AG08395 (cell line): ENCODE measurements around the gene ZMYND10.

Experiments
- DNase-seq: peaks from one replicate; pipeline ENCODE4 v3.0.0; 2012; ENCODE audit warnings: mixed read lengths, low spot score

Gene ZMYND10

DNA sequence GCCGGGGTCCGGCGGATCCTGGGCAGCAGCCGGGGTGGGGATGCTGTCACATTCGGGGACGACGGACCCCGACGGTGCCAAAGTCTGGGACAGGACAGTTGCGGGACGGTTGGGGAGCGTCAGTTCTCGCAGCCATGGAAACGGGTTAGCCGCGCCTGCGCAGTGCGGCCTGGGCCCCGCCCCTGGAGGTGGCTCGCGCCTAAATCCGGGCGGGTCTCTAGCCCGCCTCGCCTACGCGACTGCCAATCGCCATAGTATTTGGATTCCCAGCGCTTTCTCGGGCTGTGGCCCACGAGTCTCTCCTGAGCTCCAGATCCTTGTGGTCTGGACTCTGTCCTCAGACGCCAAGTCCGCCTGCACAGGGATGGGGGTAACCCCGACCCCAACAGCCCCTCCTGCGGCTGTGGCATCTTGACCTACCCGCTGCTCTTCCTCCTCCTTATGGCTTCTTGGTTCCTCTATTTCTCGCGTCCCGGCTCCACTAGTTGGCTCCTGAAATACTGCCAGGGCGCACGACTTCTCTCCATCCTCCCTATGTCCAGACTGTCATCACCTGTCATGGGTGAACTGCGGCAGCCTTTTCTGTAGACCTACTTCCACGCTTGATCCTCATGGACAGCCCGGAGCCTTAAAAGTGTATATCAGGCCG lies at the start of gene ZMYND10:
ZMYND10 (minus strand) TSS at position 147 of the 649 bp plus-strand sequence. CDS start 153 bp downstream, outside the sequence.
- peak; percentile 94 for DNase-seq

GRCh38 chr3:50393061-50393460 lies 47.5 kb upstream of the ZMYND10 start:
- no peak for DNase-seq

DNA sequence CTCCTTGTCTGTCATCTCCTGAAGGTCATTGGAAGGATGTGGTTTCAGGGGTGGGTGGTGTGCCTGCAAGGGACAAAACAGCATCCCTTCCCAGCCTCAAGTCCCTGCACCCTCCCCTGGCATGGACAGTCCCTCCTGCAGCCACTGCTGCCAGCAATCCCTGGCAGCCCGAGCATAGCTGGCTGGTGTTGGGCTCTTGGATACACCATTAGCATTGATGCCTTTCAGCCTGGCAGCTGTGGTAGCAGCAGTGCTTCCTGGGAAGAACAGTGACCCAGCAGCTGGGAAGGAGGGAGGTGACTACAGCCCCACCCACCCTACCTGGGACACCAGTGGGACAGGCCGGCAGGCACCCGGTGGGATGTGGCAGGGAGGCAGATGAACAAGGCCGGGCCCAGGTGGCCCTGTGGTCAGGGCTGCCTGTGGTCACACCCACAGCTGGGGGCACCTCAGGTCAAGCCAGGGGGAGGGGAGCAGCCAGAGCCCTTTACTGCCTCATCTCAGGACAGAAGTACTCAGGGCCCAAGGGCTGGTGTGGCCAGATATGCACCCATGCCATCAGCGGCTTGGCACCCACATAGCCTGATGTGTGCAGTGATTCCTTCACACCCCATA lies 46.7 kb upstream of the ZMYND10 start:
- no peak for DNase-seq

- DNase-seq, result no peak
These were observed 45.1 kb upstream of the ZMYND10 start for GRCh38 chr3:50390508-50391224.

- DNase-seq, result no peak
These were observed 43.9 kb upstream of the ZMYND10 start for GRCh38 chr3:50389414-50389767.

DNA sequence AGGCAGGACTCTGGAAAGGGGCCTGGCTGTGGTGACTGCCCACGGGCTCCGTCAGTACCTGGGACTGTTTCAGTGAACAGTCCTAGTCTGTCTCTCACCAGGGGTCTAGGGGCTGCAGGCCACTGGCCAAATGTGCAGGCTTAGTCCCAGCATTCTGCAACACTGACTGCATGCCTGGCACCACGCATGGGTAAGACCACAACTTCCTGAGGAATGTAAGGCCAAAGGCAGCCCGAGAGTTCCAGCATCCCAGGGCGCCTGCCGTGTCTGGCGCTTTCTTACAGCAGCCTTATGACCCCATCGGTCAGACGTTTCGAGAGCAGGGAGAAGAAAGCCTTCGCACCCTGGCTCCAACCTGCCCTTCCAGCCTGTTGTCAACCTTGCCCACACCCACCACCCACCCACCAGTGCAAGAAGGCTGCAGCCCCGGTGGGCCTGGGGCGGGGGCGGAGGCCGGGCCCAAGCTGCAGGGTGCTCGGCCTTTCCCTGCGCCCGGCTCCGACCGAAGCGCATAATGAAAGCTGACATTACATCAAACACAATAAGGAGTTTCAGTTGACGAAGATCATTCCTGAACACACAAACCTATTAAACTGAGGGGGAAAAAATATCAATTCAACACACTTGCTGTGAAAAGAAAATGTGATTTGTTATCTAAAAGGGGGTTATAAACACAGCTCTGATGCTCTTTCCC lies 43.3 kb upstream of the ZMYND10 start:
- DNase-seq, result no peak

DNA sequence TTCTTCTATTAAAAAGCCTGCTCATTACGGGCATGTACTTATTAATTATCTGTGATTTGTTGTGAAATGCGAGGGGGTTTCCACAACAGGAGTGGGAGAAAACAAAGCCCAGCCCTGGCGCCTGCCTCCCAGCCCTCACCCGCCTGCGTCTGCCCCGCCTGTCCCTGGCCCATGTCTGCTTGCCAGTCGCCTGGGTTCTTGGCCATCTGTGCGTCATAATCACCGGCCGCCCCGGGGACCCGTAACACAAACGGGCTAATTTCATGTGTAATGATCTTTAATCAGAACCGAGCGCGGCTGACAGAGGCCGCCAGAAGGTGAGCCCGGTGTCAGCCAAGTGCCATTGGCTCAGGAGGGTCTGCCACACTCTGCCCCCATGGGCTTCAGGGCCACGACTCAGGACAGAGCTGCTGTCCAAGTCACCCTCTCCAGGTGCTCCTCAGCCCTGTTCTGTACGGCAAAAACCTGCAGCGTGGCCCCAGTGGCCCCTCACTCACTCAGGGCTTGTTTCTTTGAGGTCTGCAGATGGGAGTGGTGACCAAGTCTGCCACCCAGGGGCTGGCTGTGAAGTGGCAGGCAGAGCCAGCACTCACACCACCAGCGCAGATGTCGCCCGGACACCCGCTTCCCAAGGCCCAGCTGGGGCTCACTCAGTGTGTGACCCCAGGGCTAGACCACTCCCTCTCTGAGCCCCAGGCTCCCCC lies 42.6 kb upstream of the ZMYND10 start:
- peak; percentile 47 for DNase-seq

DNA sequence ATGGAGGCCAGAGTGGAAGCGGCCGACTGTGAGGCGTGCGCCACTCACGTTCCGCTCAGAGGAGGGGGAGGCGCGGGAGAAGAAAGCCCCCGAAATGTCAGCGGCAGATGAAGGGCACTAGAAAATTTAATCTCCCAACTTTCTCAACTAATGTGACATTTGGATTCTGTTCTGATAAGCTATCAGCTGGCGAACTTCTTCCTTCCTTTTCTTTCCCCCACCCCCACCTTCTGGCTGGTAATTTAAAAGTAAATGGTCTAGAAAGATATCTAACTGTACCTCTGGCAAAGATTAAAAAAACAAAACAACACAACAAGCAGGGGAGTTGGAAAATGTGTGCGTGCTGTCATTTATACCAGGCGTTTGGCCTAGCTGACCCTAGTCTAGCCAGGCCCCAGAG lies 40.2 kb upstream of the ZMYND10 start:
- DNase-seq, result no peak

DNA sequence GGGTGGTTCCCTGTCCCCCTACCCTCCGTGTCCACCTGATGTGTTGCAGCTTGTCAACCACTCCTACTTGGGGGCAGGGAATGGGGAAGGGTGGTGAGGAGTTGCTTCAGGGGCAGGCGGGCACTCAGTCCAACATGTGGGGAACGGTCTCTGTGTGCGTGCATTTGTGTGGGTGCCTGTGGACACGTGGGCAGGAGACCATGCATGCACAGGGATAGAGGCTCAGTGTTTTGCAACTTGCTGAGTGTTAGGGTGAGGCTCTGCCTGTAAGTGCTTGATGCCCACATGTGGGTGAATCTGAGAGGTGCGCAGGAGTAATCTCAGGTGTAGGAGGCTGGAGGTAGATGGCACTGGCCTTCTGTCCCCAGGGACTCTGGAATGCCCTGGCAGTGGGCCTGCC lies 38.2 kb upstream of the ZMYND10 start:
- DNase-seq, result no peak

- DNase-seq, result no peak
These were observed 37.2 kb upstream of the ZMYND10 start for GRCh38 chr3:50382722-50383121.

- no peak for DNase-seq
These were observed 35.9 kb upstream of the ZMYND10 start for GRCh38 chr3:50381383-50381782.

DNA sequence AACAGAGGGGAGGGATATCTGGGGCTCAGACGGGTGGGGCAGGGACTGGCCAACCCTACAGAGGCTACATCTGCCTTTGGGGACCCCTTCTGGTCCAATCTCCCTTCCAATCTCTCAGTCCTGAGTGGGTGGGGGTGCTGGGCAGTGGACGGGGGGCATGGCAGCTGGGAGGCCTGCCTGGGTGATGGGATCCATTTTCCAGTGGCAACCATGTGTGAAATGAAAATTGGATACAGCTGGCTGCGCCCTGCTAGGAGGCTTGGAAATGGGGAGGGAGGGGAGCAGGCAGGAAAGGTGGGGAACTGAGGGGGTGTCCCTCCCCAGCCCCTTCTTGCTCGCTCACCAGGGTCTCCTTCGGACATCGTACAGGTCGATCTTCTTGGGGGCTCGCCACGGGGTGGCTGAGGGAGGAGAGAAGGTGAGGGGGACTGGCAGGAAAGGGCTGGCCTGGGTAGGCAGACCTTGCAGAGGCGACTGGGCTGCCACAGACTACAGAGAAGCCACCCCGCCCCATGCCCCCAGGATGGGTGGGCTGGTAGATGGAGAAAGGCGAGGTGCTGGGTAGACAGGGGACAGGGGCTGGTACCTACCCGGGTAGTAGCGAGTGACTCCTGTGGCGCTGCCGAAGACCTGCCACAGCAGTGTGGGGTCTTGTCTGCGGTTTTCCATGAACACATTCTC lies 35.0 kb upstream of the ZMYND10 start:
- DNase-seq, result no peak

DNA sequence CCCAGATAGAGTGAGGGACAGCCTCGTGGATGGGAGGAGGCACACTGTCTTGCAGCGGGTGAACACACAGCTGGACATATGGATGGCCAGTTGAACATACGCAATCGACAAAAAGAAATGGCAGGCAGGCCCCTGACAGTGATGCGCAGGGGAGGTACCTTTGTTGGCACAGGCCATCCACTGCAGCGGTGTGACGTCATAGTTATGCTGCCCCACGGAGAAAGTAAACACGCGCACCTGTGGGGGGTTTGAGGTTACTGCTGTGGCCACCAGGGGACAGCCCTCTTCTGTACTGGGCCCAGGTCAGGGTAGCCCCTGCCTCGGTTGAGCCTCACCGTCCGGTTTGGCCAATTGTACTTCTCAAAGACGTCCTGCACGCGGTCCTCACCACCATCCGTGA lies 33.2 kb upstream of the ZMYND10 start:
- DNase-seq, result no peak

DNA sequence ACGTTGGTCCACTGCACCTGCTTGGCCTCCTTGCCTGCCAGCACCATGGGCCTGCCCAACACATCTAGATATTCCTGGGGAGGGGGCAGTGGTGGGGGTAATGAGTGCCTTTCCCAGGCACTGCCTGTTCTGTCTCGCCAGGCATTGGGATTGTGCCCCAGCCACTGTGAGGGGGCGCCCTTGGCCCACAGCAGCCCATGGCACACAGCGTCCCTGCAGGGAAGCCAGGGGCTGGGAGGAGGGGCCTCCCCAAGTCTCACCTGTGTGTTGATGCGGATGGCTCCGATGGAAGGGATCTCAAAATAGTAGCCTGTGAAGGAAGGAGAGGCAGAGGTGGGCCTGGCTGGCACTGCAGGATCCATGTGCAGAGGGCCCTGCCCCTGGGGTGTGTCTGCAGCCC lies 32.5 kb upstream of the ZMYND10 start:
- no peak for DNase-seq

GRCh38 chr3:50375258-50375931 lies 29.9 kb upstream of the ZMYND10 start:
- peak; percentile 29 for DNase-seq

DNA sequence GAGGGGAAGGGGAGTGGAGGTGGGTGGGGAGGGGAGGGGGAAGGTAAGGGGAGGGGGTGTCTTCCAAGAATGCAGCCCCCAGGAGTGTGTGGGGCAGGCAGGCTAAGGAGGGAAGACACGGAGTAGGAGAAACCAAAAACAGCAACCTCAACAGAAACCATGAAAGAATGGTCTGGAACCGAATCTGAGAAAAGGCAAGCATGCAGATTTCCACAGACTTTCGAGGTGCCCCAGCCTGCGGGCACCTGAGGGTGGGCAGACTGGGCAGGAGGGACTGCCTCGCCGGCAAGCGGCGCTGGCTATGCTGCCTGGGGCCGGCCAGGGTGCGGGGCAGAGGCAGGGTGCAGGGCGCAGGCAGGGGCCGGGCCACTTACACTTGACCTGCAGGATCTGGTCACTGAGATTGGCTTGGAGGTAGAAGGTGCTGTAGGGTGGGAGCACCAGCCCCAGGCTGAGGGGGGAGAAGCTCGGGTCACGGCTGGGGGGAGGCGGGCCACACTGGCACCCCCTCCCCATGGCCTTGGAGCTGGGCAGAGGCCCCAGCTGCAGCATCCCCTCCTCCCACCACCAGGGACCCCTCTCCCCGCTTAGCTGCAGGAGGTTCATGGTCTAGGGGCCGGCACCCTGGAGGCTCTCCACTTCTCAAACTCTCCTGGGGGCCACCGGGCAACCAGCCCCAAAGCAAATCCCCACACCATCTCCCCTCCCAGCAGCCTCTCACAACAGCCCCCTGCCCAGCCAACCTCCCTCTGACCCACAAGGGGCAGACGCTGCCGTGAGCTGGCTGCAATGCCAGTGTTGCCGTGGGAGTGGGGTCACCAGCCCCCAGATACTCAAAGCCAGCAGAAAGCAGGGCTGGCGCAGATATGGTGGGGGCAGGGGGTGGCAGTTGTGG lies 29.1 kb upstream of the ZMYND10 start:
- no peak for DNase-seq

- DNase-seq, result no peak
These were observed 27.9 kb upstream of the ZMYND10 start for GRCh38 chr3:50373146-50374051.

GRCh38 chr3:50372349-50372748 lies 26.8 kb upstream of the ZMYND10 start:
- no peak for DNase-seq

- no peak for DNase-seq
These were observed 25.7 kb upstream of the ZMYND10 start for GRCh38 chr3:50371133-50371685.
